ENCODE data around the gene GPR55.

GRCh38 chr2:230920167-230920566 is 4.9 kb downstream of the GPR55 start:
- TF ChIP-seq CTCF (IDR thresholded peaks at IDR 0.05) (no peak), POLR2A (IDR thresholded peaks at IDR 0.05) (no peak)
